ENCODE data around the gene AVPR2. TPM values are rescaled to one million over a fixed set of nuclear protein-coding genes. Genes with fewer than 3 reads are reported as not detected.

The AVPR2 gene
- total RNA-seq, 1 donor from 2014 or later, result 3.3 TPM

Other genes starting within 250 kb of the AVPR2 start
- gene PNCK, start 230.9 kb upstream of the AVPR2 start, total RNA-seq, result 14.5 TPM
- 208 TPM for gene SLC6A8, start 216.7 kb upstream of the AVPR2 start, total RNA-seq
- 91.6 TPM for gene BCAP31, start 180.3 kb upstream of the AVPR2 start, total RNA-seq
- 16.5 TPM for gene ABCD1, start 179.8 kb upstream of the AVPR2 start, total RNA-seq
- gene PLXNB3, start 140.4 kb upstream of the AVPR2 start, total RNA-seq, result 2.4 TPM
- gene SRPK3, start 123.6 kb upstream of the AVPR2 start, total RNA-seq, result 43.6 TPM
- gene IDH3G, start 110.3 kb upstream of the AVPR2 start, total RNA-seq, result 81.2 TPM
- gene SSR4, start 110.0 kb upstream of the AVPR2 start, total RNA-seq, result 145 TPM
- gene PDZD4, start 74.1 kb upstream of the AVPR2 start, total RNA-seq, result 2.6 TPM
- gene L1CAM, start 18.5 kb upstream of the AVPR2 start, total RNA-seq, result 4.8 TPM
- gene ARHGAP4, start 21.6 kb downstream of the AVPR2 start, total RNA-seq, result 10.0 TPM
- gene NAA10, start 30.4 kb downstream of the AVPR2 start, total RNA-seq, result 72.2 TPM
- gene RENBP, start 40.0 kb downstream of the AVPR2 start, total RNA-seq, result 8.9 TPM
- gene HCFC1, start 67.1 kb downstream of the AVPR2 start, total RNA-seq, result 27.0 TPM
- gene TMEM187, start 68.1 kb downstream of the AVPR2 start, total RNA-seq, result 6.0 TPM
- 33.9 TPM for gene IRAK1, start 115.2 kb downstream of the AVPR2 start, total RNA-seq
- gene MECP2, start 193.0 kb downstream of the AVPR2 start, total RNA-seq, result 35.9 TPM
- not detected for gene OPN1LW, start 239.6 kb downstream of the AVPR2 start, total RNA-seq